HepG2 (cell line): ENCODE data around the gene HPDL. TPM values are rescaled to one million over a fixed set of nuclear protein-coding genes. Genes with fewer than 3 reads are reported as not detected.
A peak's percentile ranks its signal among the peaks of the same experiment; 100 is the strongest.

Experiments used
- BCL6 ChIP-seq: IDR thresholded peaks from 2 replicates; pipeline ENCODE4 v1.6.1; 2016; ENCODE audit warnings: missing genetic modification reagents, missing compliant biosample characterization
- HIVEP1 ChIP-seq: sonication (generic); formaldehyde crosslinking; IDR thresholded peaks from 2 replicates; pipeline ENCODE4 v1.4.0; 2020; ENCODE audit warnings: mild to moderate bottlenecking, missing genetic modification reagents
- MAZ ChIP-seq, 2 experiments: sonication (generic) in 1 of 2; formaldehyde crosslinking in 1 of 2; IDR thresholded peaks; 2 replicates each; pipeline versions ENCODE4 v1.5.0 to v1.6.1; 2012 to 2020; ENCODE audit warnings: low read depth in 2 of 2, mild to moderate bottlenecking in 2 of 2, borderline replicate concordance in 1 of 2, improper control_type of control experiment in 1 of 2, low read length in 1 of 2, missing genetic modification reagents in 1 of 2, moderate library complexity in 1 of 2
- MLLT10 ChIP-seq: sonication (generic); formaldehyde crosslinking; IDR thresholded peaks from 2 replicates; pipeline ENCODE4 v1.4.0; 2020; ENCODE audit warnings: missing genetic modification reagents
- PHF21A ChIP-seq: sonication (generic); formaldehyde crosslinking; IDR thresholded peaks from 2 replicates; pipeline ENCODE4 v1.5.0; 2020; ENCODE audit warnings: mild to moderate bottlenecking, missing genetic modification reagents
- REXO4 ChIP-seq: sonication (generic); formaldehyde crosslinking; IDR thresholded peaks from 2 replicates; pipeline ENCODE4 v1.8.0; 2022; ENCODE audit warnings: missing genetic modification reagents, mild to moderate bottlenecking, borderline replicate concordance
- SOX13 ChIP-seq, 3 experiments: fragments of 450-650 bp in 1 of 3; sonication (generic) in 1 of 3; formaldehyde crosslinking in 1 of 3; IDR thresholded peaks in 2 of 3; conservative IDR thresholded peaks in 1 of 3; 2 replicates each; pipeline versions ENCODE4 v1.5.0 to v1.6.1; 2016 to 2020; ENCODE audit warnings: antibody characterized with exemption in 1 of 3, mild to moderate bottlenecking in 1 of 3, missing compliant biosample characterization in 1 of 3, missing genetic modification reagents in 1 of 3, moderate library complexity in 1 of 3
- ZKSCAN8 ChIP-seq: IDR thresholded peaks from 2 replicates; pipeline ENCODE4 v1.6.1; 2016; ENCODE audit warnings: borderline replicate concordance, missing genetic modification reagents, missing compliant biosample characterization
- ZNF225 ChIP-seq: sonication (generic); formaldehyde crosslinking; IDR thresholded peaks from 2 replicates; pipeline ENCODE4 v1.4.0; 2020; ENCODE audit warnings: mild to moderate bottlenecking, missing genetic modification reagents
- ZNF253 ChIP-seq: sonication (generic); formaldehyde crosslinking; IDR thresholded peaks from 2 replicates; pipeline ENCODE4 v1.8.0; 2022; ENCODE audit warnings: mild to moderate bottlenecking, missing genetic modification reagents, borderline replicate concordance
- ZNF34 ChIP-seq: sonication (generic); formaldehyde crosslinking; IDR thresholded peaks from 2 replicates; pipeline ENCODE4 v1.4.0; 2020; ENCODE audit warnings: mild to moderate bottlenecking, missing genetic modification reagents, borderline replicate concordance
- ZNF354B ChIP-seq: sonication (generic); formaldehyde crosslinking; IDR thresholded peaks from 2 replicates; pipeline ENCODE4 v1.8.0; 2022; ENCODE audit warnings: mild to moderate bottlenecking, missing genetic modification reagents
- ZNF672 ChIP-seq: sonication (generic); formaldehyde crosslinking; IDR thresholded peaks from 2 replicates; pipeline ENCODE4 v1.8.1; 2022; ENCODE audit warnings: missing genetic modification reagents
- ZNF709 ChIP-seq: sonication (generic); formaldehyde crosslinking; IDR thresholded peaks from 2 replicates; pipeline ENCODE4 v1.5.0; 2020; ENCODE audit warnings: mild to moderate bottlenecking, missing genetic modification reagents
- polyA plus RNA-seq, 8 experiments: library from polyadenylated mRNA; depleted of rRNA in 3 of 8; stranded (reverse) in 7 of 8; unstranded in 1 of 8; fragments of >200 nt; fragmentation: Illumina TruSeq in 4 of 8; extraction: Trizol in 4 of 8; gene quantifications; 2 replicates each; pipeline versions ENCODE4 v1.2.1 to v1.2.3, GENCODE V29; 2011 to 2016; ENCODE audit warnings: low read depth in 4 of 8, missing spikeins in 1 of 8, mixed read lengths in 1 of 8; ENCODE audit not compliant: insufficient read depth in 1 of 8
- total RNA-seq, 5 experiments: library from RNA; depleted of rRNA; stranded (reverse); fragments of >200 nt; fragmentation: Illumina TruSeq; extraction: Trizol; gene quantifications; 2 replicates each; pipeline ENCODE4 v1.2.3, GENCODE V29; 2016; ENCODE audit warnings: low read depth in 1 of 5
- TF ChIP-seq, protein P1 (sequence below): fragments of 450-650 bp; IDR thresholded peaks from 2 replicates; pipeline ENCODE4 v1.6.1; 2016
- TF ChIP-seq, protein P2 (sequence below), 2 experiments: sonication (generic) in 1 of 2; formaldehyde crosslinking in 1 of 2; IDR thresholded peaks; 2 replicates each; pipeline versions ENCODE4 v1.4.0 to v1.6.1; 2016 to 2020; ENCODE audit warnings: borderline replicate concordance in 1 of 2, low read depth in 1 of 2, mild to moderate bottlenecking in 1 of 2, missing genetic modification reagents in 1 of 2
- TF ChIP-seq, protein P3 (sequence below): sonication (generic); formaldehyde crosslinking; IDR thresholded peaks from 2 replicates; pipeline ENCODE4 v1.4.0; 2020; ENCODE audit warnings: mild to moderate bottlenecking, missing genetic modification reagents
- TF ChIP-seq, protein P4 (sequence below): sonication (generic); formaldehyde crosslinking; IDR thresholded peaks from 2 replicates; pipeline ENCODE4 v1.4.0; 2020; ENCODE audit warnings: mild to moderate bottlenecking, low read depth, missing genetic modification reagents

Gene HPDL
- total and polyA plus RNA-seq, 2 of the 13 experiments (the other 11 are each of a cell fraction or from before 2014, with no cell fraction given) = not detected

DNA sequence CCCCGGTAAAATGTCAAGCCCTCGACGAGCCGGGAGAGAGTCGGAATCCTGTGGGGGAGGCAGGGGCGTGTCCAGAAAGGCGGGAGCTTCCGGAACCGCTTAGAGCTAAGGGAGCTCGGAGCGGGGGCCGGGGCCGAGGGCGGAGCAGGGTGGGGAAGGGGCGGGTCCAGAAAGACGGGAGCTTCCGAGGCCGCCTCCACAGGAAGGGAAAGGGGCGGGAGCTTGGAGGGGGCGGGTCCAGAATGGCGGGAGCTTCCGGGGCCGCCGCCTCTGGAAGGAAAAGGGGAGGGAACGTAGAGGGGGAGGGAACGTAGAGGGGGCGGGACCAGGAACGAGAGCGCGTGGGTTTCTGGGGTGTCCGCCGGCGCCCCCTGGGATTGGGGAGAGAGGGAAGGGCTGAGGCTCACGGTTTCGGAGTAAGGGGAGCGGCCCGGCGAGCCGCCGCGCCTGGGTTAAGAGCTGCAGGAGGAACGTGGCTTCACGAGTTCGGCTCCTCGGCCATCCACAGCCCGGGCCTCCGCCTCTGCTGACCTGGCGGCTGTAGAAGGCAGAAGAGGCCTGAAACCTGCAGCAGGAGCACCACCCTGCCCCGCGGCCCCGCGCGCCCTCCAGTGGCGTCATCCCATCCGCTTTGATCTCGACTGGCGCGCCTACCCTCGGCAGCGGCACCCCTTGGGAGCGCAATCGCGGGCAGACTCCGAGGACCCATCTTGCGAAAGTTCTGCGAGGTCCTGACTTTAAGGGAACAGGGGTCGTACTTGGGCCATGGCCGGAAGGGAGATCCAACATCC is 23.0 kb upstream of the HPDL start (continued):
- TF ChIP-seq, protein P1, sequence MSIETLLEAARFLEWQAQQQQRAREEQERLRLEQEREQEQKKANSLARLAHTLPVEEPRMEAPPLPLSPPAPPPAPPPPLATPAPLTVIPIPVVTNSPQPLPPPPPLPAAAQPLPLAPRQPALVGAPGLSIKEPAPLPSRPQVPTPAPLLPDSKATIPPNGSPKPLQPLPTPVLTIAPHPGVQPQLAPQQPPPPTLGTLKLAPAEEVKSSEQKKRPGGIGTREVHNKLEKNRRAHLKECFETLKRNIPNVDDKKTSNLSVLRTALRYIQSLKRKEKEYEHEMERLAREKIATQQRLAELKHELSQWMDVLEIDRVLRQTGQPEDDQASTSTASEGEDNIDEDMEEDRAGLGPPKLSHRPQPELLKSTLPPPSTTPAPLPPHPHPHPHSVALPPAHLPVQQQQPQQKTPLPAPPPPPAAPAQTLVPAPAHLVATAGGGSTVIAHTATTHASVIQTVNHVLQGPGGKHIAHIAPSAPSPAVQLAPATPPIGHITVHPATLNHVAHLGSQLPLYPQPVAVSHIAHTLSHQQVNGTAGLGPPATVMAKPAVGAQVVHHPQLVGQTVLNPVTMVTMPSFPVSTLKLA = peak; percentile 52; the same call in 1 of the 2 replicates
- TF ChIP-seq SOX13 (IDR thresholded peaks at IDR 0.05) (no peak), SOX13 (CRISPR knock-in tag; conservative IDR thresholded peaks at IDR 0.05 in 1 of 2, IDR thresholded peaks at IDR 0.05 in 1 of 2) (peak in 1 of 2 experiments; percentile 56; a peak in 2 of 4 replicates), ZNF225 (CRISPR knock-in tag) (no peak; the same call in 1 of the 2 replicates), BCL6 (CRISPR knock-in tag) (peak; percentile 76), ZNF672 (no peak), MAZ (IDR thresholded peaks at IDR 0.05; ENCODE audit: borderline replicate concordance, low read depth, low read length) (peak; percentile 68), MAZ (CRISPR knock-in tag; IDR thresholded peaks at IDR 0.05; ENCODE audit: low read depth) (peak; percentile 77; the same call in 1 of the 2 replicates), ZNF709 (CRISPR knock-in tag) (peak; percentile 65; the same call in 1 of the 2 replicates), MLLT10 (no peak), REXO4 (no peak), ZNF253 (no peak), ZNF354B (CRISPR knock-in tag) (0 out of 2 replicates have a peak, but pooled peaks have one; percentile 41), HIVEP1 (0 out of 2 replicates have a peak, but pooled peaks have one; percentile 71), ZKSCAN8 (CRISPR knock-in tag) (peak; percentile 60; the same call in 1 of the 2 replicates), PHF21A (CRISPR knock-in tag) (0 out of 2 replicates have a peak, but pooled peaks have one; percentile 42), ZNF34 (no peak)
- TF ChIP-seq, protein P2, sequence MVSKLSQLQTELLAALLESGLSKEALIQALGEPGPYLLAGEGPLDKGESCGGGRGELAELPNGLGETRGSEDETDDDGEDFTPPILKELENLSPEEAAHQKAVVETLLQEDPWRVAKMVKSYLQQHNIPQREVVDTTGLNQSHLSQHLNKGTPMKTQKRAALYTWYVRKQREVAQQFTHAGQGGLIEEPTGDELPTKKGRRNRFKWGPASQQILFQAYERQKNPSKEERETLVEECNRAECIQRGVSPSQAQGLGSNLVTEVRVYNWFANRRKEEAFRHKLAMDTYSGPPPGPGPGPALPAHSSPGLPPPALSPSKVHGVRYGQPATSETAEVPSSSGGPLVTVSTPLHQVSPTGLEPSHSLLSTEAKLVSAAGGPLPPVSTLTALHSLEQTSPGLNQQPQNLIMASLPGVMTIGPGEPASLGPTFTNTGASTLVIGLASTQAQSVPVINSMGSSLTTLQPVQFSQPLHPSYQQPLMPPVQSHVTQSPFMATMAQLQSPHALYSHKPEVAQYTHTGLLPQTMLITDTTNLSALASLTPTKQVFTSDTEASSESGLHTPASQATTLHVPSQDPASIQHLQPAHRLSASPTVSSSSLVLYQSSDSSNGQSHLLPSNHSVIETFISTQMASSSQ (IDR thresholded peaks at IDR 0.05; ENCODE audit: low read depth) = no peak
- TF ChIP-seq, protein P2 (CRISPR knock-in tag; IDR thresholded peaks at IDR 0.05; ENCODE audit: borderline replicate concordance) = peak; percentile 13; the same call in 1 of the 2 replicates
- TF ChIP-seq, protein P3, sequence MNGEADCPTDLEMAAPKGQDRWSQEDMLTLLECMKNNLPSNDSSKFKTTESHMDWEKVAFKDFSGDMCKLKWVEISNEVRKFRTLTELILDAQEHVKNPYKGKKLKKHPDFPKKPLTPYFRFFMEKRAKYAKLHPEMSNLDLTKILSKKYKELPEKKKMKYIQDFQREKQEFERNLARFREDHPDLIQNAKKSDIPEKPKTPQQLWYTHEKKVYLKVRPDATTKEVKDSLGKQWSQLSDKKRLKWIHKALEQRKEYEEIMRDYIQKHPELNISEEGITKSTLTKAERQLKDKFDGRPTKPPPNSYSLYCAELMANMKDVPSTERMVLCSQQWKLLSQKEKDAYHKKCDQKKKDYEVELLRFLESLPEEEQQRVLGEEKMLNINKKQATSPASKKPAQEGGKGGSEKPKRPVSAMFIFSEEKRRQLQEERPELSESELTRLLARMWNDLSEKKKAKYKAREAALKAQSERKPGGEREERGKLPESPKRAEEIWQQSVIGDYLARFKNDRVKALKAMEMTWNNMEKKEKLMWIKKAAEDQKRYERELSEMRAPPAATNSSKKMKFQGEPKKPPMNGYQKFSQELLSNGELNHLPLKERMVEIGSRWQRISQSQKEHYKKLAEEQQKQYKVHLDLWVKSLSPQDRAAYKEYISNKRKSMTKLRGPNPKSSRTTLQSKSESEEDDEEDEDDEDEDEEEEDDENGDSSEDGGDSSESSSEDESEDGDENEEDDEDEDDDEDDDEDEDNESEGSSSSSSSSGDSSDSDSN (CRISPR knock-in tag) = peak; percentile 91
- TF ChIP-seq, protein P4, sequence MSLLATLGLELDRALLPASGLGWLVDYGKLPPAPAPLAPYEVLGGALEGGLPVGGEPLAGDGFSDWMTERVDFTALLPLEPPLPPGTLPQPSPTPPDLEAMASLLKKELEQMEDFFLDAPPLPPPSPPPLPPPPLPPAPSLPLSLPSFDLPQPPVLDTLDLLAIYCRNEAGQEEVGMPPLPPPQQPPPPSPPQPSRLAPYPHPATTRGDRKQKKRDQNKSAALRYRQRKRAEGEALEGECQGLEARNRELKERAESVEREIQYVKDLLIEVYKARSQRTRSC (CRISPR knock-in tag) = no peak
